ENCODE measurements around the gene ATP5F1C.

ATP5F1C gene

DNA sequence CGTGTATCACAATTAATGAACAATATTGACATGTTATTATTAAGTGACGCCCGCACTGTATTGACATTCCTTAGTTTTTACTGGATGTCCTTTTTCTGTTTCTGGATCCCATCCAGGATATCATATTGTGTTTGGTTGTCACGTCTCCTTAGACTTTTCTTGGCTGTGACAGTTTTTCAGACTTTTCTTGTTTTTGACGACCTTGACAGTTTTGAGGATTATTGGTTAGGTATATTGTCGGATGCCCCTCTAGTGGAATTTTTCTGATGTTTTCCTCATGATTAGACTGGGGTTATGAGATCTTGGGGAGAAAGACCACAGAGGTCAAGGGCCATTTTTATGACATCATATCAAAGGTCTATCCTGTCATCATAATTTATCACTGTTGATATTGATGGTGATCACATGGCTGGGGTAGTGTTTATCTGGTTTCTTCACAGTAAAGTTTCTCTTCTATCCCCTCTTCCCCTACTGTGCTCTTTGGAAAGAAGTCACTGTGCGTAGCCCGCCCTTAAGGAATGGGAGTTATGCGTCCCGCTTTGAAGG, 41.4 kb downstream of the ATP5F1C start:
- Histone ChIP-seq H3K9ac (no peak overlapping the region), H2AFZ (ENCODE audit: low read depth) (no peak overlapping the region), H3K36me3 (ENCODE audit: insufficient read depth) (peaks cover 6% of the 10 kb centered on the region; the same call in 1 of the 2 replicates), H4K20me1 (ENCODE audit: insufficient read depth) (no peaks in the 10 kb centered on the region), H3K4me2 (no peak overlapping the region), H3K4me3 (IDR thresholded peaks at IDR 0.05; ENCODE audit: insufficient read depth, low read depth, low read length) (no peak overlapping the region), H3K27me3 (ENCODE audit: insufficient read depth, low read depth) (no peaks in the 10 kb centered on the region), H3K27ac (no peak overlapping the region), H3K4me1 (ENCODE audit: low read depth, poor library complexity, severe bottlenecking) (no peaks in the 10 kb centered on the region), H3K79me2 (ENCODE audit: insufficient read depth, low read depth) (peaks cover 35% of the 10 kb centered on the region; the same call in 1 of the 2 replicates)
- TF ChIP-seq, protein P1, sequence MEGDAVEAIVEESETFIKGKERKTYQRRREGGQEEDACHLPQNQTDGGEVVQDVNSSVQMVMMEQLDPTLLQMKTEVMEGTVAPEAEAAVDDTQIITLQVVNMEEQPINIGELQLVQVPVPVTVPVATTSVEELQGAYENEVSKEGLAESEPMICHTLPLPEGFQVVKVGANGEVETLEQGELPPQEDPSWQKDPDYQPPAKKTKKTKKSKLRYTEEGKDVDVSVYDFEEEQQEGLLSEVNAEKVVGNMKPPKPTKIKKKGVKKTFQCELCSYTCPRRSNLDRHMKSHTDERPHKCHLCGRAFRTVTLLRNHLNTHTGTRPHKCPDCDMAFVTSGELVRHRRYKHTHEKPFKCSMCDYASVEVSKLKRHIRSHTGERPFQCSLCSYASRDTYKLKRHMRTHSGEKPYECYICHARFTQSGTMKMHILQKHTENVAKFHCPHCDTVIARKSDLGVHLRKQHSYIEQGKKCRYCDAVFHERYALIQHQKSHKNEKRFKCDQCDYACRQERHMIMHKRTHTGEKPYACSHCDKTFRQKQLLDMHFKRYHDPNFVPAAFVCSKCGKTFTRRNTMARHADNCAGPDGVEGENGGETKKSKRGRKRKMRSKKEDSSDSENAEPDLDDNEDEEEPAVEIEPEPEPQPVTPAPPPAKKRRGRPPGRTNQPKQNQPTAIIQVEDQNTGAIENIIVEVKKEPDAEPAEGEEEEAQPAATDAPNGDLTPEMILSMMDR (conservative IDR thresholded peaks at IDR 0.05; ENCODE audit: low read depth, low read length), result no peak

DNA sequence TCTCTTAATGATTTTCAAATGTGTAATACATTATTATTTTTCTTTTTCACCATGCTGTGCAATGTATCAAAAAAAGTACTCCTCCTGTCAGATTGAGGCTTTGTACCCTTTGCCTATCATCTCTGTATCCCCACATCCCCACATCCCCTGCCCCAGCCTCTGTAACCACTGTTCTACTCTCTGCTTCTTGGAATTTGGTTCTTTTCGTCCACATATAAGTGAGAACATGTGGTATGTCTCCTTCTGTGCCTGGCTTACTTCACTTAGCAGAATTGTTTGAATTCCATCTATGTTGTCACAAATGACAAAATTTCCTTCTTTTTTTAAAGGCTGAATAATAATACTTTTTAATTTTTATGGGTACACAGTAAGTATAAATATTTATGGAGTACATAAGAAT, 44.1 kb downstream of the ATP5F1C start:
- TF ChIP-seq, protein P1 (conservative IDR thresholded peaks at IDR 0.05; ENCODE audit: low read depth, low read length), result no peak
- Histone ChIP-seq H2AFZ (ENCODE audit: low read depth) (no peak overlapping the region), H3K79me2 (ENCODE audit: insufficient read depth, low read depth) (peaks cover 45% of the 10 kb centered on the region), H3K4me1 (ENCODE audit: low read depth, poor library complexity, severe bottlenecking) (no peaks in the 10 kb centered on the region), H3K27me3 (ENCODE audit: insufficient read depth, low read depth) (no peaks in the 10 kb centered on the region), H4K20me1 (ENCODE audit: insufficient read depth) (no peaks in the 10 kb centered on the region), H3K9ac (no peak overlapping the region), H3K4me3 (IDR thresholded peaks at IDR 0.05; ENCODE audit: insufficient read depth, low read depth, low read length) (no peak overlapping the region), H3K27ac (no peak overlapping the region), H3K36me3 (ENCODE audit: insufficient read depth) (no peaks in the 10 kb centered on the region; the same call in 1 of the 2 replicates), H3K4me2 (no peak overlapping the region)

DNA sequence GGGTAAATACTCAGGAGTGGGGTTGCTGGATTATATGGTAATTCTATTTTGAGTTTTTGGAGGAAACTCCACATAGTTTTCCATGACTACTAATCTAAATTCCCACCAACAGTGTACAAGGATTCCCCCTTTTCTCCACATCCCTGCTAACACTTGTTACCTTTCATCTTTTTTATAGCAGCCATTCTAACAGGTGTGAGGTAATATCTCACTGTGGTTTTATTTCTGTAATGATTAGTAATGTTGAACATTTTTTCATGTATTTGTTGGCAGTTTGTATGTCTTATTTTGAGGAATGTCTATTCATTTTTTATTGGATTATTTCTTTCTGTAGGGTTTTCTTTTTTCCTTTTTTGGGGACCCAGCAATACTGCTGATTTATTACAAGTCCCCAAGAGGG, 45.2 kb downstream of the ATP5F1C start:
- Histone ChIP-seq H3K27ac (no peak overlapping the region), H3K27me3 (ENCODE audit: insufficient read depth, low read depth) (no peaks in the 10 kb centered on the region), H3K4me1 (ENCODE audit: low read depth, poor library complexity, severe bottlenecking) (no peaks in the 10 kb centered on the region), H3K79me2 (ENCODE audit: insufficient read depth, low read depth) (peaks cover 38% of the 10 kb centered on the region), H3K9ac (no peak overlapping the region), H3K4me2 (no peak overlapping the region), H3K36me3 (ENCODE audit: insufficient read depth) (no peaks in the 10 kb centered on the region), H4K20me1 (ENCODE audit: insufficient read depth) (no peaks in the 10 kb centered on the region), H2AFZ (ENCODE audit: low read depth) (no peak overlapping the region), H3K4me3 (IDR thresholded peaks at IDR 0.05; ENCODE audit: insufficient read depth, low read depth, low read length) (no peak overlapping the region)
- TF ChIP-seq, protein P1 (conservative IDR thresholded peaks at IDR 0.05; ENCODE audit: low read depth, low read length), result no peak

DNA sequence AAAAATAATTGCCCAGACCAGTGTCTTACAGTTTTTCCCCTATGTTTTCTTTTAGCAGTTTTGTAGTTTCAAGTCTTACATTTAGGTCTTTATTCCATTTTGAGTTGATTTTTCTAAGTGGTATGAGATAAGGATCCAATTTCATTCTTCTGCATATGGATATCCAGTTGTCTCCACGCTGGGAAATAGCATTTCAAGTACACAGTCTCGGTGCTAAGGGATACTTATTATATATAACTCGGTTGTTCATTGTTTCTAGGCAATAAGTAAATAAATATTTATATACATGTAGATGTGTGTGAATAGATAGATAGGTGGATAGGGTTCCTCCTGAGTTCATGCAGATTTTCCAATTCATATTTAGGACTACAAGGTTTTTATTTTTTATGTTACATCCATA, 46.3 kb downstream of the ATP5F1C start:
- Histone ChIP-seq H3K36me3 (ENCODE audit: insufficient read depth) (no peaks in the 10 kb centered on the region; the same call in 1 of the 2 replicates), H3K4me3 (IDR thresholded peaks at IDR 0.05; ENCODE audit: insufficient read depth, low read depth, low read length) (no peak overlapping the region), H3K79me2 (ENCODE audit: insufficient read depth, low read depth) (peaks cover 38% of the 10 kb centered on the region), H3K27me3 (ENCODE audit: insufficient read depth, low read depth) (no peaks in the 10 kb centered on the region), H3K4me2 (no peak overlapping the region), H2AFZ (ENCODE audit: low read depth) (no peak overlapping the region), H4K20me1 (ENCODE audit: insufficient read depth) (no peaks in the 10 kb centered on the region), H3K27ac (no peak overlapping the region), H3K4me1 (ENCODE audit: low read depth, poor library complexity, severe bottlenecking) (no peaks in the 10 kb centered on the region), H3K9ac (no peak overlapping the region)
- TF ChIP-seq, protein P1 (conservative IDR thresholded peaks at IDR 0.05; ENCODE audit: low read depth, low read length), result no peak
